Ovary (tissue), 9 donors: ENCODE measurements around the gene PLEKHN1. TPM values are rescaled to one million over a fixed set of nuclear protein-coding genes. Genes with fewer than 3 reads are reported as not detected.

ENCODE experiments used
- DNase-seq, 5 donors: peaks; one replicate each; pipeline ENCODE4 v3.0.0-alpha.2; 2019 to 2020
- H3K27ac ChIP-seq, 2 donors: fragments of 200-600 bp; one replicate each; pipeline versions ENCODE4 v1.5.1 to v1.8.0; 2019 to 2022
- H3K27me3 ChIP-seq: fragments of 200-600 bp; one replicate; pipeline ENCODE4 v1.8.0; 2022
- H3K36me3 ChIP-seq: fragments of 200-600 bp; sonication (generic); one replicate; pipeline ENCODE4 v1.5.1; 2019
- H3K4me1 ChIP-seq: one replicate; pipeline ENCODE4 v1.8.1; 2013; ENCODE audit warnings: mild to moderate bottlenecking, moderate library complexity; ENCODE audit not compliant: insufficient read depth
- H3K4me3 ChIP-seq: fragments of 200-600 bp; sonication (generic); one replicate; pipeline ENCODE4 v1.5.1; 2017
- H3K9me3 ChIP-seq, 2 donors: fragments of 200-600 bp in 1 of 2; sonication (generic) in 1 of 2; one replicate each; pipeline versions ENCODE4 v1.5.1 to v1.8.1; 2013 to 2019; ENCODE audit warnings: mild to moderate bottlenecking in 1 of 2, moderate library complexity in 1 of 2
- CTCF ChIP-seq, 3 donors: fragments of 450-650 bp in 2 of 3; fragments of 200-600 bp in 1 of 3; IDR thresholded peaks; one replicate each; pipeline versions ENCODE4 v1.5.1 to v1.8.0; 2016 to 2022; ENCODE audit warnings: antibody characterized with exemption in 3 of 3, mild to moderate bottlenecking in 1 of 3
- EP300 ChIP-seq: sonication (generic); formaldehyde crosslinking; IDR thresholded peaks from one replicate; pipeline ENCODE4 v1.6.1; 2017; ENCODE audit warnings: antibody characterized with exemption
- POLR2A ChIP-seq: fragments of 450-650 bp; IDR thresholded peaks from one replicate; pipeline ENCODE4 v1.6.1; 2017; ENCODE audit warnings: antibody characterized with exemption, mild to moderate bottlenecking, moderate library complexity
- WGBS, 3 donors: extraction: QIAGEN DNeasy Blood & Tissue Kit in 1 of 3; methylation state at CpG; one replicate each; pipeline versions ENCODE4 v1.1.5 to v1.1.7; 2013 to 2017; 5-methylcytosine and 5-hydroxymethylcytosine counted together
- intact Hi-C, 4 donors: fragments of 100-400 bp; cut with DNase I; formaldehyde crosslinking; loops; one replicate each; pipeline versions ENCODE4 v1.11.0 to v1.15.1; 2022 to 2023
- polyA plus RNA-seq, 2 donors: library from polyadenylated mRNA; stranded (reverse); fragments of 200-250 nt in 1 of 2; fragments of 350-450 nt in 1 of 2; fragmentation: Illumina TruSeq in 1 of 2; extraction: RNeasy Lipid Tissue Mini Kit (QIAGEN cat#74804) in 1 of 2; gene quantifications; one replicate each; pipeline ENCODE4 v1.2.3, GENCODE V29; 2013 to 2014
- total RNA-seq, 7 donors: library from RNA; depleted of rRNA in 2 of 7; stranded (reverse); fragments of >200 nt in 2 of 7; fragmentation: NEBNext Ultra II Directional in 3 of 7; extraction: Animal tissue kit (Norgen Biotek cat#: 25700) in 3 of 7; gene quantifications; one replicate each; pipeline versions ENCODE4 v1.1.0 to v1.2.4, GENCODE V29; 2016 to 2023
- donor health status: DM: no; HTN: no; CAD: no; lungs with moderate emphysema.
- donor health status: DM: no; HTN: no; CAD: no.
- donor health status: Bipolar disorder and iron deficiency.
- donor health status: DM: yes; HTN: yes; CAD: no.
- donor health status: DM: no; HTN: no; CAD: no.
- donor health status: DM: yes; HTN: yes; CAD: no.

PLEKHN1 gene
- total and polyA plus RNA-seq, 9 donors = 0.10 to 0.34 (median 0.16) TPM; not detected in 3

- no peak for TF ChIP-seq CTCF (IDR thresholded peaks at IDR 0.05)
- TF ChIP-seq POLR2A = no peak
- no peak for TF ChIP-seq EP300
- DNase-seq = no peak
- intact Hi-C loops = no loop called here
- H3K4me1 ChIP-seq = peaks cover 7% of the 10 kb centered on the region
- H3K27ac ChIP-seq = no peak overlapping the region
- no peak overlapping the region for H3K4me3 ChIP-seq
- H3K36me3 ChIP-seq = no peaks in the 10 kb centered on the region
- peaks cover 5% of the 10 kb centered on the region for H3K27me3 ChIP-seq
- WGBS, 3 donors = 27 to 62% (median 30%) methylated on average over 16 of the region's 16 CpGs
- H3K9me3 ChIP-seq = no peaks in the 10 kb centered on the region
These were observed 34.1 kb upstream of the PLEKHN1 start for GRCh38 chr1:932173-932510.

- Histone ChIP-seq H3K27ac (no peak overlapping the region), H3K9me3 (no peaks in the 10 kb centered on the region), H3K4me3 (no peak overlapping the region), H3K27me3 (peaks cover 9% of the 10 kb centered on the region), H3K36me3 (no peaks in the 10 kb centered on the region), H3K4me1 (peaks cover 7% of the 10 kb centered on the region)
- TF ChIP-seq POLR2A = no peak
- TF ChIP-seq CTCF (IDR thresholded peaks at IDR 0.05) = no peak
- no peak for TF ChIP-seq EP300
- 40 to 76% (median 48%) methylated on average over 24 to 25 of the region's 25 CpGs for WGBS, 3 donors
- DNase-seq = no peak
- intact Hi-C loops = no loop called here
These were observed 33.3 kb upstream of the PLEKHN1 start for GRCh38 chr1:932776-933602.

- Histone ChIP-seq H3K36me3 (no peaks in the 10 kb centered on the region), H3K27me3 (peaks cover 9% of the 10 kb centered on the region), H3K27ac (no peak overlapping the region), H3K4me1 (peaks cover 7% of the 10 kb centered on the region), H3K9me3 (no peaks in the 10 kb centered on the region), H3K4me3 (no peak overlapping the region)
- TF ChIP-seq POLR2A = no peak
- TF ChIP-seq CTCF (IDR thresholded peaks at IDR 0.05) = no peak
- TF ChIP-seq EP300 = no peak
- 4 to 34% (median 16%) methylated on average over 8 to 10 of the region's 10 CpGs for WGBS, 3 donors
- DNase-seq = no peak
- intact Hi-C loops = no loop called here
These were observed 32.7 kb upstream of the PLEKHN1 start for GRCh38 chr1:933603-933940.

- TF ChIP-seq EP300 = no peak
- TF ChIP-seq POLR2A = no peak
- no peak for TF ChIP-seq CTCF (IDR thresholded peaks at IDR 0.05)
- H3K4me3 ChIP-seq = no peak overlapping the region
- intact Hi-C loops = no loop called here
- 6 to 25% (median 14%) methylated on average over 34 to 37 of the region's 37 CpGs for WGBS, 3 donors
- peaks cover 9% of the 10 kb centered on the region for H3K27me3 ChIP-seq
- no peaks in the 10 kb centered on the region for H3K36me3 ChIP-seq
- H3K9me3 ChIP-seq = no peaks in the 10 kb centered on the region
- no peak overlapping the region for H3K27ac ChIP-seq
- DNase-seq = no peak
- H3K4me1 ChIP-seq = peaks cover 12% of the 10 kb centered on the region
These were observed 31.1 kb upstream of the PLEKHN1 start for GRCh38 chr1:934991-935750.
